Suprapubic skin (tissue), 4 donors: ENCODE measurements around the gene VAT1L. TPM values are rescaled to one million over a fixed set of nuclear protein-coding genes. Genes with fewer than 3 reads are reported as not detected.

ENCODE experiments used
- DNase-seq, 2 donors: peaks; one replicate each; pipeline ENCODE4 v3.0.0-alpha.2; 2019; ENCODE audit warnings: low spot score in 2 of 2
- H3K27ac ChIP-seq: fragments of 200-600 bp; sonication (generic); one replicate; pipeline ENCODE4 v1.5.1; 2019
- H3K27me3 ChIP-seq: fragments of 200-600 bp; sonication (generic); one replicate; pipeline ENCODE4 v1.5.1; 2019
- H3K36me3 ChIP-seq: fragments of 200-600 bp; sonication (generic); one replicate; pipeline ENCODE4 v1.5.1; 2019
- H3K4me1 ChIP-seq: fragments of 200-600 bp; sonication (generic); one replicate; pipeline ENCODE4 v1.5.1; 2019
- H3K4me3 ChIP-seq: fragments of 200-600 bp; sonication (generic); one replicate; pipeline ENCODE4 v1.5.1; 2019; ENCODE audit warnings: mild to moderate bottlenecking
- H3K9me3 ChIP-seq: fragments of 200-600 bp; sonication (generic); one replicate; pipeline ENCODE4 v1.5.1; 2019
- CTCF ChIP-seq, 2 donors: fragments of 200-600 bp in 1 of 2; fragments of 450-650 bp in 1 of 2; sonication (generic) in 1 of 2; IDR thresholded peaks; one replicate each; pipeline ENCODE4 v1.5.1; 2016 to 2019; ENCODE audit warnings: antibody characterized with exemption in 2 of 2, mild to moderate bottlenecking in 1 of 2, moderate library complexity in 1 of 2
- EP300 ChIP-seq: sonication (generic); formaldehyde crosslinking; IDR thresholded peaks from one replicate; pipeline ENCODE4 v1.6.1; 2017; ENCODE audit warnings: antibody characterized with exemption
- POLR2A ChIP-seq, 2 donors: fragments of 450-650 bp; IDR thresholded peaks; one replicate each; pipeline ENCODE4 v1.6.1; 2017; ENCODE audit warnings: antibody characterized with exemption in 2 of 2, mild to moderate bottlenecking in 2 of 2, moderate library complexity in 2 of 2
- POLR2AphosphoS5 ChIP-seq, 3 donors: sonication (generic); formaldehyde crosslinking; IDR thresholded peaks; one replicate each; pipeline ENCODE4 v1.6.1; 2017; ENCODE audit warnings: antibody characterized with exemption in 3 of 3
- WGBS: methylation state at CpG from one replicate; pipeline ENCODE4 v1.1.5; 2018; 5-methylcytosine and 5-hydroxymethylcytosine counted together
- total RNA-seq, 4 donors: library from RNA; depleted of rRNA; stranded (reverse); fragments of >200 nt; gene quantifications; one replicate each; pipeline ENCODE4 v1.1.0, GENCODE V29; 2016

The VAT1L gene
- total RNA-seq, 4 donors from 2014 or later, result 0.15 TPM; not detected in 3

GRCh38 chr16:78028018-78028417, 239.7 kb downstream of the VAT1L start:
- WGBS, result 59% methylated on average over 3 of the region's 3 CpGs

More at GRCh38 chr16:78028018-78028417, 239.7 kb downstream of the VAT1L start:
- Histone ChIP-seq H3K4me3 (no peak overlapping the region), H3K36me3 (no peaks in the 10 kb centered on the region), H3K4me1 (no peaks in the 10 kb centered on the region), H3K9me3 (no peaks in the 10 kb centered on the region), H3K27ac (no peak overlapping the region), H3K27me3 (peaks cover 7% of the 10 kb centered on the region)
- no peak for TF ChIP-seq POLR2A (IDR thresholded peaks at IDR 0.05)
- TF ChIP-seq POLR2AphosphoS5 (IDR thresholded peaks at IDR 0.05), result no peak
- TF ChIP-seq CTCF (IDR thresholded peaks at IDR 0.05), result no peak
- no peak for TF ChIP-seq EP300
- DNase-seq, result no peak

Other genes starting within 250 kb of the VAT1L start
- 10 to 100 TPM in 3 of 4 donors, 1 to 10 TPM in 1; 7.6 to 16.1 (median 12.8) TPM for gene NUDT7, start 66.0 kb upstream of the VAT1L start, total RNA-seq
- gene CLEC3A, start 234.0 kb downstream of the VAT1L start, total RNA-seq, result not detected